ENCODE measurements around the gene GRIN1.

DNA sequence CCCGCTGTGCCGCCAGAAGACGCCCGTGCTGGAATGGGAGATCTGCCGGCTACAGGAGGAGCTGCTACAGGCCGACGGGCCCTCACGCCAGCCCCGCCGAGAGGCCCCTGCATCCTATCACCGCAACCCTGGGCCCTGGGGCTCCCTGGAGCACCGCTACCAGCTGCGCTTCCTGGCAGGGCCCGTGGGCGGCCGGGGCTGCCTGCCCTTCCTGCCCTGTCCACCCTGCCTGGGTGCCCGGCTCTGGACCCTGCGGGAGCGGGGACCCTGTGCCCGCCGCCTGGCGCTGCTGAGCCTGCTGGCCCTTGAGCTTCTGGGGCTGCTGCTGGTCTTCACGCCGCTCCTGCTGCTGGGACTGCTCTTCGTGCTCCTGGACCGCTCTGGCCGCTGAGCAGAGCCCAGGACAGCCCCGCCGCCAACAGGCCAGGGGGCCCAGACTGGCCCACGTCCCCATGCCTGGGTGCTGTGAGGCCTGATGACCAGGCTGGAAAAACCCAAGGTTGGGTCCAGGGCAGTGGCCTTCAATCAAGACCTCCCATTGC is 79.3 kb downstream of the GRIN1 start:
- TF ChIP-seq, protein P1, sequence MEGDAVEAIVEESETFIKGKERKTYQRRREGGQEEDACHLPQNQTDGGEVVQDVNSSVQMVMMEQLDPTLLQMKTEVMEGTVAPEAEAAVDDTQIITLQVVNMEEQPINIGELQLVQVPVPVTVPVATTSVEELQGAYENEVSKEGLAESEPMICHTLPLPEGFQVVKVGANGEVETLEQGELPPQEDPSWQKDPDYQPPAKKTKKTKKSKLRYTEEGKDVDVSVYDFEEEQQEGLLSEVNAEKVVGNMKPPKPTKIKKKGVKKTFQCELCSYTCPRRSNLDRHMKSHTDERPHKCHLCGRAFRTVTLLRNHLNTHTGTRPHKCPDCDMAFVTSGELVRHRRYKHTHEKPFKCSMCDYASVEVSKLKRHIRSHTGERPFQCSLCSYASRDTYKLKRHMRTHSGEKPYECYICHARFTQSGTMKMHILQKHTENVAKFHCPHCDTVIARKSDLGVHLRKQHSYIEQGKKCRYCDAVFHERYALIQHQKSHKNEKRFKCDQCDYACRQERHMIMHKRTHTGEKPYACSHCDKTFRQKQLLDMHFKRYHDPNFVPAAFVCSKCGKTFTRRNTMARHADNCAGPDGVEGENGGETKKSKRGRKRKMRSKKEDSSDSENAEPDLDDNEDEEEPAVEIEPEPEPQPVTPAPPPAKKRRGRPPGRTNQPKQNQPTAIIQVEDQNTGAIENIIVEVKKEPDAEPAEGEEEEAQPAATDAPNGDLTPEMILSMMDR (tag by site-specific recombination; IDR thresholded peaks at IDR 0.05) = no peak
- no peak for TF ChIP-seq MZF1 (tag by site-specific recombination; IDR thresholded peaks at IDR 0.05; ENCODE audit: borderline replicate concordance)
- TF ChIP-seq ZNF155 (tag by site-specific recombination; IDR thresholded peaks at IDR 0.05) = no peak
- TF ChIP-seq, protein P2, sequence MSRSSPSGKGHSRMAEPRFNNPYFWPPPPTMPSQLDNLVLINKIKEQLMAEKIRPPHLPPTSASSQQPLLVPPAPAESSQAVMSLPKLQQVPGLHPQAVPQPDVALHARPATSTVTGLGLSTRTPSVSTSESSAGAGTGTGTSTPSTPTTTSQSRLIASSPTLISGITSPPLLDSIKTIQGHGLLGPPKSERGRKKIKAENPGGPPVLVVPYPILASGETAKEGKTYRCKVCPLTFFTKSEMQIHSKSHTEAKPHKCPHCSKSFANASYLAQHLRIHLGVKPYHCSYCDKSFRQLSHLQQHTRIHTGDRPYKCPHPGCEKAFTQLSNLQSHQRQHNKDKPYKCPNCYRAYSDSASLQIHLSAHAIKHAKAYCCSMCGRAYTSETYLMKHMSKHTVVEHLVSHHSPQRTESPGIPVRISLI (tag by site-specific recombination; IDR thresholded peaks at IDR 0.05) = no peak
- no peak for TF ChIP-seq TCF7L2 (IDR thresholded peaks at IDR 0.05; ENCODE audit: borderline replicate concordance, low read depth, low read length)
- no peak for TF ChIP-seq ZNF416 (tag by site-specific recombination; IDR thresholded peaks at IDR 0.05)
- TF ChIP-seq ZNF433 (tag by site-specific recombination; IDR thresholded peaks at IDR 0.05; ENCODE audit: low read depth) = no peak
- TF ChIP-seq ZNF146 (tag by site-specific recombination; IDR thresholded peaks at IDR 0.05) = no peak
- no peak for TF ChIP-seq ZNF629 (tag by site-specific recombination; IDR thresholded peaks at IDR 0.05)
- TF ChIP-seq, protein P3, sequence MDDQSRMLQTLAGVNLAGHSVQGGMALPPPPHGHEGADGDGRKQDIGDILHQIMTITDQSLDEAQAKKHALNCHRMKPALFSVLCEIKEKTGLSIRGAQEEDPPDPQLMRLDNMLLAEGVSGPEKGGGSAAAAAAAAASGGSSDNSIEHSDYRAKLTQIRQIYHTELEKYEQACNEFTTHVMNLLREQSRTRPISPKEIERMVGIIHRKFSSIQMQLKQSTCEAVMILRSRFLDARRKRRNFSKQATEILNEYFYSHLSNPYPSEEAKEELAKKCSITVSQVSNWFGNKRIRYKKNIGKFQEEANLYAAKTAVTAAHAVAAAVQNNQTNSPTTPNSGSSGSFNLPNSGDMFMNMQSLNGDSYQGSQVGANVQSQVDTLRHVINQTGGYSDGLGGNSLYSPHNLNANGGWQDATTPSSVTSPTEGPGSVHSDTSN (CRISPR knock-in tag; IDR thresholded peaks at IDR 0.05) = no peak
- TF ChIP-seq, protein P4, sequence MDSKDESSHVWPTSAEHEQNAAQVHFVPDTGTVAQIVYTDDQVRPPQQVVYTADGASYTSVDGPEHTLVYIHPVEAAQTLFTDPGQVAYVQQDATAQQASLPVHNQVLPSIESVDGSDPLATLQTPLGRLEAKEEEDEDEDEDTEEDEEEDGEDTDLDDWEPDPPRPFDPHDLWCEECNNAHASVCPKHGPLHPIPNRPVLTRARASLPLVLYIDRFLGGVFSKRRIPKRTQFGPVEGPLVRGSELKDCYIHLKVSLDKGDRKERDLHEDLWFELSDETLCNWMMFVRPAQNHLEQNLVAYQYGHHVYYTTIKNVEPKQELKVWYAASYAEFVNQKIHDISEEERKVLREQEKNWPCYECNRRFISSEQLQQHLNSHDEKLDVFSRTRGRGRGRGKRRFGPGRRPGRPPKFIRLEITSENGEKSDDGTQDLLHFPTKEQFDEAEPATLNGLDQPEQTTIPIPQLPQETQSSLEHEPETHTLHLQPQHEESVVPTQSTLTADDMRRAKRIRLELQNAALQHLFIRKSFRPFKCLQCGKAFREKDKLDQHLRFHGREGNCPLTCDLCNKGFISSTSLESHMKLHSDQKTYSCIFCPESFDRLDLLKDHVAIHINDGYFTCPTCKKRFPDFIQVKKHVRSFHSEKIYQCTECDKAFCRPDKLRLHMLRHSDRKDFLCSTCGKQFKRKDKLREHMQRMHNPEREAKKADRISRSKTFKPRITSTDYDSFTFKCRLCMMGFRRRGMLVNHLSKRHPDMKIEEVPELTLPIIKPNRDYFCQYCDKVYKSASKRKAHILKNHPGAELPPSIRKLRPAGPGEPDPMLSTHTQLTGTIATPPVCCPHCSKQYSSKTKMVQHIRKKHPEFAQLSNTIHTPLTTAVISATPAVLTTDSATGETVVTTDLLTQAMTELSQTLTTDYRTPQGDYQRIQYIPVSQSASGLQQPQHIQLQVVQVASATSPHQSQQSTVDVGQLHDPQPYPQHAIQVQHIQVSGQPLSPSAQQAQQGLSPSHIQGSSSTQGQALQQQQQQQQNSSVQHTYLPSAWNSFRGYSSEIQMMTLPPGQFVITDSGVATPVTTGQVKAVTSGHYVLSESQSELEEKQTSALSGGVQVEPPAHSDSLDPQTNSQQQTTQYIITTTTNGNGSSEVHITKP (tag by site-specific recombination; IDR thresholded peaks at IDR 0.05) = no peak
- TF ChIP-seq ZNF239 (tag by site-specific recombination; IDR thresholded peaks at IDR 0.05) = no peak
- TF ChIP-seq ZNF391 (tag by site-specific recombination; IDR thresholded peaks at IDR 0.05; ENCODE audit: borderline replicate concordance, low read depth) = no peak

Data from HEK293 (cell line).